Gastrocnemius medialis (tissue), 4 donors: Measurements from ENCODE around the gene PLAGL1. TPM values are rescaled to one million over a fixed set of nuclear protein-coding genes. Genes with fewer than 3 reads are reported as not detected.

ENCODE experiments used
- ATAC-seq, 2 donors: fragments of 150-250 bp; one replicate each; pipeline ENCODE4 v1.9.1; 2016
- DNase-seq, 2 donors: peaks; one replicate each; pipeline ENCODE4 v3.0.0-alpha.2; 2019
- H3K27ac ChIP-seq, 4 donors: fragments of 200-600 bp; sonication (generic); 1 replicate in 1 of 4; 2 replicates in 3 of 4; pipeline ENCODE4 v1.5.1; 2016 to 2018; ENCODE audit warnings: mild to moderate bottlenecking in 2 of 4, moderate library complexity in 1 of 4
- H3K27me3 ChIP-seq, 3 donors: fragments of 200-600 bp; sonication (generic) in 2 of 3; 1 replicate in 1 of 3; 2 replicates in 2 of 3; pipeline versions ENCODE4 v1.5.1 to v1.6.0; 2016 to 2019; ENCODE audit warnings: mild to moderate bottlenecking in 1 of 3, moderate library complexity in 1 of 3
- H3K36me3 ChIP-seq, 2 donors: fragments of 200-600 bp; sonication (generic) in 1 of 2; one replicate each; pipeline ENCODE4 v1.5.1; 2017 to 2018
- H3K4me1 ChIP-seq, 2 donors: fragments of 200-600 bp; sonication (generic) in 1 of 2; one replicate each; pipeline ENCODE4 v1.5.1; 2016 to 2017; ENCODE audit warnings: mild to moderate bottlenecking in 2 of 2
- H3K4me3 ChIP-seq, 4 donors: fragments of 200-600 bp; sonication (generic) in 3 of 4; 1 replicate in 1 of 4; 2 replicates in 3 of 4; pipeline ENCODE4 v1.5.1; 2016 to 2019; ENCODE audit warnings: mild to moderate bottlenecking in 2 of 4
- H3K9me3 ChIP-seq, 3 donors: fragments of 200-600 bp; sonication (generic) in 2 of 3; 1 replicate in 1 of 3; 2 replicates in 2 of 3; pipeline ENCODE4 v1.5.1; 2016 to 2019
- POLR2A ChIP-seq, 2 donors: fragments of 450-650 bp; IDR thresholded peaks; one replicate each; pipeline ENCODE4 v1.6.1; 2017; ENCODE audit warnings: antibody characterized with exemption in 2 of 2, mild to moderate bottlenecking in 2 of 2, moderate library complexity in 2 of 2
- in situ Hi-C, 4 donors: fragments of 200-750 bp; cut with MboI; loops; one replicate each; pipeline versions ENCODE4 v1.15.0 to v1.8.0; 2017; ENCODE audit warnings: low sequenced_read_pairs in 4 of 4
- intact Hi-C: fragments of 100-400 bp; cut with DNase I; formaldehyde crosslinking; loops from one replicate; pipeline ENCODE4 v1.15.1; 2023; ENCODE audit warnings: low total_unique reads
- total RNA-seq, 4 donors: library from RNA; depleted of rRNA; stranded (reverse); fragments of >200 nt; gene quantifications; one replicate each; pipeline versions ENCODE4 v1.1.0 to v1.2.3, GENCODE V29; 2016
- TF ChIP-seq, protein P1 (sequence below), 5 experiments: fragments of 450-650 bp in 3 of 5; fragments of 200-600 bp in 2 of 5; sonication (generic) in 2 of 5; IDR thresholded peaks in 4 of 5; conservative IDR thresholded peaks in 1 of 5; 1 replicate in 4 of 5; 2 replicates in 1 of 5; pipeline ENCODE4 v1.5.1; 2016 to 2019; ENCODE audit warnings: antibody characterized with exemption in 5 of 5, mild to moderate bottlenecking in 3 of 5, moderate library complexity in 3 of 5

PLAGL1 gene
- total RNA-seq, 4 donors from 2014 or later: 2.4 to 10.9 (median 3.8) TPM

DNA sequence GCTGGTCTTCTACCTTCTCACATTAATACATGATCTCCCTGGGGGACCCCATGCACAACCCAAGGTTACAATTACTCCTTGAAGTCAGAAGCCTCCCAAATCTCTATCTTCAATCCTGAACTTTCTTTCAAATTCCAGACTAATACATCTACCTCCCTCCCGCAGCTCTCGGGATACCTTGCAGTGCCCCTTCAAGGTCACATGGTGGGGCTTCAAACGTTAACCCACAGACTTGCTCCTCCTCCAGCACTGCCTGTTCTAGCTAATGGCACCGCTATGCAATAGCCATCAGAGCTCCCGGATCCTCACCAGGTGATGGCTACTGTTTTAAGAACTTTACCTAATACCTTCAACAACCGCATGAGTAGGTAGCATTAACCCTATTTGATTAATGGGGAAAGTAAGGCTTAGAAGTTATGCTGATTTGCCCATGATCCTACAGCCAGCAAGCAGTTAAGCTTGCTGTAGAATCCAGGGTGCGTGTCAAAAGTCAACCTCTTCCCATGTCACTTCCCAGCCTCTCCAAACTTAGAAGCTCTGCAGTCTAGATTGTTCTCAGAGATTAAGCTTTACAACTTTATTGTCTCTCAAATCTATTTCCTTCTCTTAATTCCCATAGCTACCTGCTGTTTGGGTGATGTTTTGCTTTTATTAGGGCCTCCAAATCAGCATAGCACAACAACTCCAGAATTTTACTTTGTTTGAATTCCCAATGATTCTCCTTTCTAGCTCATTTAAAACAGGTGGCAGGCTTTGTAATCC, 44.7 kb downstream of the PLAGL1 start:
- Histone ChIP-seq H3K9me3 (no peaks in the 10 kb centered on the region), H3K27ac (no peak overlapping the region), H3K27me3 (no peaks in the 10 kb centered on the region), H3K4me3 (no peak overlapping the region), H3K4me1 (peaks cover 3 to 8% of the 10 kb centered on the region in 2 donors), H3K36me3 (no peaks in the 10 kb centered on the region)
- in situ Hi-C loops: no loop called here
- TF ChIP-seq POLR2A (IDR thresholded peaks at IDR 0.05): no peak
- TF ChIP-seq, protein P1, sequence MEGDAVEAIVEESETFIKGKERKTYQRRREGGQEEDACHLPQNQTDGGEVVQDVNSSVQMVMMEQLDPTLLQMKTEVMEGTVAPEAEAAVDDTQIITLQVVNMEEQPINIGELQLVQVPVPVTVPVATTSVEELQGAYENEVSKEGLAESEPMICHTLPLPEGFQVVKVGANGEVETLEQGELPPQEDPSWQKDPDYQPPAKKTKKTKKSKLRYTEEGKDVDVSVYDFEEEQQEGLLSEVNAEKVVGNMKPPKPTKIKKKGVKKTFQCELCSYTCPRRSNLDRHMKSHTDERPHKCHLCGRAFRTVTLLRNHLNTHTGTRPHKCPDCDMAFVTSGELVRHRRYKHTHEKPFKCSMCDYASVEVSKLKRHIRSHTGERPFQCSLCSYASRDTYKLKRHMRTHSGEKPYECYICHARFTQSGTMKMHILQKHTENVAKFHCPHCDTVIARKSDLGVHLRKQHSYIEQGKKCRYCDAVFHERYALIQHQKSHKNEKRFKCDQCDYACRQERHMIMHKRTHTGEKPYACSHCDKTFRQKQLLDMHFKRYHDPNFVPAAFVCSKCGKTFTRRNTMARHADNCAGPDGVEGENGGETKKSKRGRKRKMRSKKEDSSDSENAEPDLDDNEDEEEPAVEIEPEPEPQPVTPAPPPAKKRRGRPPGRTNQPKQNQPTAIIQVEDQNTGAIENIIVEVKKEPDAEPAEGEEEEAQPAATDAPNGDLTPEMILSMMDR (IDR thresholded peaks at IDR 0.05 in 4 of 5, conservative IDR thresholded peaks at IDR 0.05 in 1 of 5): no peak
- ATAC-seq: no peak
- intact Hi-C loops: no loop called here
- no peak for DNase-seq

DNA sequence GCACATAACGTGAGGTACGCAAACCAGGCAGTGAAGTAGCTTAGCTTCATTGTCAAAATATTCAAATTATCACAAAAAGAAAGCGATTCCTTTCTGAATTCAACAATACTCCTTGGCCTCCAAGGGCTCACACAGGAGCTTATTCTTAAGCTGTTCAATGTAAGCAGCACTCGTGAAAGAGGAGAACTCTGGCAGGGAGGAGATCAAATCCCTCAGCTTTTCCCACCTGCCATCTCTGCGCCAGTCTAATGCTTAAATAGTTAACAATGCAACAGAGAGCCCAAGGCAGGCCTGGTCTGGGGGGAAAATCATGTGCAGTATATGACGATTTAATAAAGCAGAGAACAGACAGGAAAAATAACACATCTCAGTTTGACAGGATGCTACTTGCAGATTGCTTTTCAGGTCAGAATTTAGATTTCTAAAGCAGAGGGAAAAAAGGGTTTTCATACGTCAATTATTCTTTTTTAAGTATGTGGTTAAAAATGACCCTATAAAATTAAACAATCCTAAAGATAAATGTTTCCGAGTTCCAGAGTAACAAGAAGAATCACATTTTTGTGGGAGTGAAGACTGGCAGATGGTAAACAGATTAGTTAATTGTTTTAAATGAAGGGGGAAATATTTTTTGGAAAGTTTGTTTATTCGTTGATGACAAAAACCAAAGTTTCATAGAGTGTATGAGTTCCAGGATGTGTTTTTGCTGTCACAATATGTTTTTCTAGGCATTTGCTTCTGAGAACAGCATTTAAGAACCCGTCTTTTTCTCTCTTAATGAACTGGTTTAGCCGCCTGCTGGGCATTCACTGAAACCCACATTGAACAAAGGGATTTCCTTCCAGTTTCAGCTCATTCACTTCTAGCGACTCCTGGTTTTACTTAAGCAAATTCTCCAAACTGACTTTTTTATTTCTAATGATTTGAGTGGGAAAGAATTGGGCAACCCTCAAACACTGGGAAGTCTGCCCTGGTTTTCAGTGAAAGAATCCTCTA, 45.9 kb downstream of the PLAGL1 start:
- no peak overlapping the region for H3K27ac ChIP-seq
- peaks cover 3 to 5% of the 10 kb centered on the region in 2 donors for H3K4me1 ChIP-seq
- no peaks in the 10 kb centered on the region for H3K36me3 ChIP-seq
- DNase-seq (no peak), ATAC-seq (peak in 1 of 2 donors; percentile 21)
- intact Hi-C loops: no loop called here
- in situ Hi-C loops: no loop called here
- H3K27me3 ChIP-seq: no peaks in the 10 kb centered on the region
- H3K9me3 ChIP-seq: no peaks in the 10 kb centered on the region
- TF ChIP-seq POLR2A (IDR thresholded peaks at IDR 0.05): no peak
- TF ChIP-seq, protein P1 (IDR thresholded peaks at IDR 0.05 in 4 of 5, conservative IDR thresholded peaks at IDR 0.05 in 1 of 5): no peak
- H3K4me3 ChIP-seq: no peak overlapping the region

DNA sequence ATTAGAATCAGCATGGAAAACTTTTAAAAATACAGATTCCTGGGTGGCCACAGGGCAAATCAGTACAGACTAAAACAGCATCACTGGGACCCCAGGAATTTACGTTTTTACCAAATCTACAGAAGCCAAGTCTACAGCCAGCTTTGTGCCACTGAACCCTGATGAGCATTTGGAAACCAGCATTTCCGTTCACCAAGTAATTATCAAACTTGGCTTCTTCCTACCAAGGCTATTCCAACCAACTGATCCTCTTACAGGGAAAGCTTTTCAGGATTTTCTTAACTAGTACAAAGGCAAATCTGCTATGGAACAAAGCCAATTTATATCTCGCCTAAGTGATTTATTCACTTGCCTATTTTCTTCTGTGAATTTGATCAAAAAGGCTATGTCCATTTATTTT, 47.0 kb downstream of the PLAGL1 start:
- ATAC-seq: no peak
- in situ Hi-C loops (no loop called here), intact Hi-C loops (no loop called here)
- no peaks in the 10 kb centered on the region for H3K36me3 ChIP-seq
- no peak overlapping the region for H3K27ac ChIP-seq
- H3K4me3 ChIP-seq: no peak overlapping the region
- H3K27me3 ChIP-seq: no peaks in the 10 kb centered on the region
- TF ChIP-seq, protein P1 (IDR thresholded peaks at IDR 0.05 in 4 of 5, conservative IDR thresholded peaks at IDR 0.05 in 1 of 5): no peak
- no peak for TF ChIP-seq POLR2A (IDR thresholded peaks at IDR 0.05)
- no peaks in the 10 kb centered on the region for H3K9me3 ChIP-seq
- H3K4me1 ChIP-seq: peaks cover 3 to 5% of the 10 kb centered on the region in 2 donors
- DNase-seq: no peak

DNA sequence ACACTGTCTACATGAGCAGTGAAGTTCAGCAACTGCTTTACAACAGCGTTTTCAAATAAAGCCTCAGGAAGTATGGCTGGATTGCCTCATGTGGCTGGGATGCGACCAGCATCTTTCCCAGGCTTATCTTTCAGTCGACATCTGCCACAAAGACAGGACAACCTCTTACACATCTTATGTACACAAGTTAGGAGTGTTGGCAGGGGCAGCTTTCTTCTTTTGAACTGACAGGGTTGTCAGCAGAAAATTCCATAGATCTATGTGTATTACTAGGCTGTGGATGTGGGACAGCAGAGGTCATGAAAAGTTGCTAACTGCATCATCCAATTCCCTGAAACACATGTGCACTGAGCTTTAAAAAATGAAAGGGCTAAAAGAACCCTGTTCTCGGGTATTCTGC, 48.1 kb downstream of the PLAGL1 start:
- no peaks in the 10 kb centered on the region for H3K27me3 ChIP-seq
- in situ Hi-C loops: no loop called here
- TF ChIP-seq, protein P1 (IDR thresholded peaks at IDR 0.05 in 4 of 5, conservative IDR thresholded peaks at IDR 0.05 in 1 of 5): no peak
- no peak for TF ChIP-seq POLR2A (IDR thresholded peaks at IDR 0.05)
- no peaks in the 10 kb centered on the region for H3K36me3 ChIP-seq
- no peak for ATAC-seq
- no peak overlapping the region for H3K27ac ChIP-seq
- no peak overlapping the region for H3K4me3 ChIP-seq
- H3K4me1 ChIP-seq: peaks cover 0 to 3% of the 10 kb centered on the region in 2 donors
- no peak for DNase-seq
- intact Hi-C loops: no loop called here
- no peaks in the 10 kb centered on the region for H3K9me3 ChIP-seq
